Neuronal stem cell (in vitro differentiated cells): ENCODE measurements around the gene PKP4.

ENCODE experiments used
- DNase-seq: peaks from one replicate; pipeline ENCODE4 v3.0.0-alpha.2; 2013; ENCODE audit warnings: low spot score
- H2AFZ ChIP-seq: one replicate; pipeline ENCODE4 v1.6.1; 2013; ENCODE audit warnings: mild to moderate bottlenecking, low read length, inconsistent platforms
- H2AK5ac ChIP-seq: 2 replicates; pipeline ENCODE4 v1.6.1; 2013; ENCODE audit warnings: low read depth, mild to moderate bottlenecking, inconsistent platforms, low read length, moderate library complexity, mixed read lengths
- H2BK120ac ChIP-seq: 2 replicates; pipeline ENCODE4 v1.6.1; 2013; ENCODE audit warnings: low read depth, mild to moderate bottlenecking, inconsistent platforms, low read length, moderate library complexity, mixed read lengths
- H2BK12ac ChIP-seq: one replicate; pipeline ENCODE4 v1.6.1; 2013; ENCODE audit warnings: low read length, inconsistent platforms
- H2BK15ac ChIP-seq: 2 replicates; pipeline ENCODE4 v1.6.1; 2013; ENCODE audit warnings: mild to moderate bottlenecking, low read length, inconsistent platforms, mixed read lengths
- H2BK5ac ChIP-seq: one replicate; pipeline ENCODE4 v1.6.1; 2013; ENCODE audit warnings: inconsistent platforms, mild to moderate bottlenecking, low read length, moderate library complexity
- H3K14ac ChIP-seq: one replicate; pipeline ENCODE4 v1.6.1; 2013; ENCODE audit warnings: low read length, inconsistent platforms
- H3K18ac ChIP-seq: 2 replicates; pipeline ENCODE4 v1.6.1; 2013; ENCODE audit warnings: low read length, inconsistent platforms
- H3K23ac ChIP-seq: 2 replicates; pipeline ENCODE4 v1.6.1; 2013; ENCODE audit warnings: low read depth, mild to moderate bottlenecking, mixed read lengths, low read length, inconsistent platforms; ENCODE audit not compliant: poor library complexity
- H3K27ac ChIP-seq: replicated peaks from 3 replicates; pipeline ENCODE4 v1.5.1; 2013; ENCODE audit warnings: low read length, inconsistent platforms
- H3K27me3 ChIP-seq, 3 experiments: 2 replicates each; pipeline ENCODE4 v1.6.1; 2013; ENCODE audit warnings: low read length in 3 of 3, mild to moderate bottlenecking in 2 of 3, inconsistent platforms in 1 of 3, low read depth in 1 of 3, mixed read lengths in 1 of 3, moderate library complexity in 1 of 3; ENCODE audit not compliant: control insufficient read depth in 3 of 3, insufficient read depth in 3 of 3
- H3K36me3 ChIP-seq, 2 donors: replicated peaks in 1 of 2; 2 replicates each; pipeline ENCODE4 v1.6.1; 2013; ENCODE audit warnings: low read length in 2 of 2; ENCODE audit not compliant: control insufficient read depth in 2 of 2, insufficient read depth in 2 of 2
- H3K4ac ChIP-seq: 2 replicates; pipeline ENCODE4 v1.6.1; 2013; ENCODE audit warnings: inconsistent platforms, mild to moderate bottlenecking, low read length, moderate library complexity
- H3K4me1 ChIP-seq, 2 donors: 1 replicate in 1 of 2; 2 replicates in 1 of 2; pipeline ENCODE4 v1.6.1; 2013; ENCODE audit warnings: low read length in 2 of 2, low read depth in 1 of 2; ENCODE audit not compliant: control insufficient read depth in 2 of 2, insufficient read depth in 1 of 2
- H3K4me2 ChIP-seq: one replicate; pipeline ENCODE4 v1.6.1; 2013; ENCODE audit warnings: mild to moderate bottlenecking, low read length, inconsistent platforms; ENCODE audit not compliant: insufficient read depth, poor library complexity, severe bottlenecking
- H3K4me3 ChIP-seq, 2 donors: 2 replicates each; pipeline ENCODE4 v1.5.1; 2013; ENCODE audit warnings: low read length in 2 of 2, mild to moderate bottlenecking in 2 of 2, inconsistent platforms in 1 of 2, moderate library complexity in 1 of 2
- H3K79me1 ChIP-seq: one replicate; pipeline ENCODE4 v1.6.1; 2013; ENCODE audit warnings: low read depth, mild to moderate bottlenecking, inconsistent platforms, low read length, moderate library complexity
- H3K9ac ChIP-seq: one replicate; pipeline ENCODE4 v1.6.1; 2013; ENCODE audit warnings: mild to moderate bottlenecking, low read depth, low read length, inconsistent platforms; ENCODE audit not compliant: poor library complexity
- H3K9me3 ChIP-seq, 2 donors: replicated peaks in 1 of 2; 2 replicates each; pipeline versions ENCODE3 to v1.6.1; 2013; ENCODE audit warnings: low read length in 2 of 2, mild to moderate bottlenecking in 2 of 2, inconsistent platforms in 1 of 2, low read depth in 1 of 2, mixed read lengths in 1 of 2, moderate library complexity in 1 of 2; ENCODE audit not compliant: control insufficient read depth in 2 of 2, insufficient read depth in 1 of 2
- H4K8ac ChIP-seq: one replicate; pipeline ENCODE4 v1.6.1; 2013; ENCODE audit warnings: low read depth, mild to moderate bottlenecking, inconsistent platforms, low read length, moderate library complexity
- H4K91ac ChIP-seq: one replicate; pipeline ENCODE4 v1.6.1; 2013; ENCODE audit warnings: low read length, low read depth, mild to moderate bottlenecking, inconsistent platforms; ENCODE audit not compliant: poor library complexity
- WGBS, 2 donors: extraction: QIAGEN DNeasy Blood & Tissue Kit; methylation state at CpG; one replicate each; pipeline ENCODE4 v1.1.7; 2013; ENCODE audit warnings: missing lambda C conversion rate in 2 of 2, mixed read lengths in 1 of 2; ENCODE audit not compliant: insufficient read length in 2 of 2, insufficient replicate concordance in 1 of 2; ENCODE audit errors: extremely low coverage in 2 of 2; 5-methylcytosine and 5-hydroxymethylcytosine counted together

Gene PKP4

GRCh38 chr2:158666969-158667368, 210.2 kb downstream of the PKP4 start:
- no peak overlapping the region for H3K4ac ChIP-seq
- no peak overlapping the region for H3K18ac ChIP-seq
- DNase-seq: no peak
- H3K4me2 ChIP-seq: no peak overlapping the region
- H3K27me3 ChIP-seq: no peaks in the 10 kb centered on the region
- peak overlapping the region; percentile 48 for H4K8ac ChIP-seq
- no peak overlapping the region for H2BK15ac ChIP-seq
- H3K27ac ChIP-seq: no peak overlapping the region
- no peak overlapping the region for H3K23ac ChIP-seq
- H4K91ac ChIP-seq: no peak overlapping the region
- WGBS, 2 donors: no CpG with 5 or more reads among the region's 8 CpGs
- peaks cover 41 to 94% of the 10 kb centered on the region in 2 donors for H3K36me3 ChIP-seq
- H2BK5ac ChIP-seq: no peak overlapping the region
- no peak overlapping the region for H2BK12ac ChIP-seq
- no peak overlapping the region for H2AFZ ChIP-seq
- H3K9me3 ChIP-seq: no peaks in the 10 kb centered on the region
- H3K4me3 ChIP-seq: no peak overlapping the region
- peaks cover 0 to 2% of the 10 kb centered on the region in 2 donors for H3K4me1 ChIP-seq
- no peak overlapping the region for H3K14ac ChIP-seq
- H2AK5ac ChIP-seq: no peak overlapping the region
- no peak overlapping the region for H3K9ac ChIP-seq
- H3K79me1 ChIP-seq: no peaks in the 10 kb centered on the region
- no peak overlapping the region for H2BK120ac ChIP-seq

- H3K4ac ChIP-seq: no peak overlapping the region
- H3K4me2 ChIP-seq: no peak overlapping the region
- H2AK5ac ChIP-seq: no peak overlapping the region
- no peak overlapping the region for H3K4me3 ChIP-seq
- no CpG with 5 or more reads among the region's 4 CpGs for WGBS, 2 donors
- no peak overlapping the region for H4K91ac ChIP-seq
- no peak overlapping the region for H3K23ac ChIP-seq
- H2BK15ac ChIP-seq: no peak overlapping the region
- H3K18ac ChIP-seq: no peak overlapping the region
- no peak overlapping the region for H3K9ac ChIP-seq
- H2BK12ac ChIP-seq: no peak overlapping the region
- no peak overlapping the region for H2BK120ac ChIP-seq
- no peak overlapping the region for H3K27ac ChIP-seq
- H4K8ac ChIP-seq: no peak overlapping the region
- H3K4me1 ChIP-seq: peaks cover 0 to 2% of the 10 kb centered on the region in 2 donors
- no peaks in the 10 kb centered on the region for H3K79me1 ChIP-seq
- H3K27me3 ChIP-seq: no peaks in the 10 kb centered on the region
- H3K36me3 ChIP-seq: peaks cover 36 to 88% of the 10 kb centered on the region in 2 donors
- H2AFZ ChIP-seq: no peak overlapping the region
- no peak overlapping the region for H3K14ac ChIP-seq
- no peak overlapping the region for H2BK5ac ChIP-seq
- H3K9me3 ChIP-seq: no peaks in the 10 kb centered on the region
- no peak for DNase-seq
Measured at GRCh38 chr2:158667586-158667985, 210.8 kb downstream of the PKP4 start.

GRCh38 chr2:158668001-158668765, 211.4 kb downstream of the PKP4 start:
- no peak overlapping the region for H2BK5ac ChIP-seq
- WGBS, 2 donors: no CpG with 5 or more reads among the region's 5 CpGs
- H2BK12ac ChIP-seq: no peak overlapping the region
- no peak overlapping the region for H3K27ac ChIP-seq
- no peak overlapping the region for H2AFZ ChIP-seq
- H3K4me3 ChIP-seq: no peak overlapping the region
- H2BK120ac ChIP-seq: no peak overlapping the region
- no peak overlapping the region for H3K14ac ChIP-seq
- no peak overlapping the region for H3K4me2 ChIP-seq
- no peak overlapping the region for H3K18ac ChIP-seq
- no peaks in the 10 kb centered on the region for H3K27me3 ChIP-seq
- H3K36me3 ChIP-seq: peaks cover 34 to 86% of the 10 kb centered on the region in 2 donors
- DNase-seq: no peak
- H3K4ac ChIP-seq: no peak overlapping the region
- no peak overlapping the region for H2BK15ac ChIP-seq
- peaks cover 0 to 2% of the 10 kb centered on the region in 2 donors for H3K4me1 ChIP-seq
- no peak overlapping the region for H4K8ac ChIP-seq
- no peak overlapping the region for H3K9ac ChIP-seq
- H3K23ac ChIP-seq: no peak overlapping the region
- H2AK5ac ChIP-seq: no peak overlapping the region
- no peaks in the 10 kb centered on the region for H3K79me1 ChIP-seq
- H3K9me3 ChIP-seq: no peaks in the 10 kb centered on the region
- H4K91ac ChIP-seq: no peak overlapping the region

- Histone ChIP-seq H2AFZ (no peak overlapping the region), H2BK5ac (no peak overlapping the region), H3K36me3 (peaks cover 27 to 86% of the 10 kb centered on the region in 2 donors), H3K14ac (no peak overlapping the region), H2BK15ac (no peak overlapping the region), H4K8ac (no peak overlapping the region), H2BK120ac (no peak overlapping the region), H3K23ac (no peak overlapping the region), H3K79me1 (no peaks in the 10 kb centered on the region), H3K9me3 (no peaks in the 10 kb centered on the region), H2AK5ac (no peak overlapping the region), H4K91ac (no peak overlapping the region), H3K4me3 (no peak overlapping the region), H3K9ac (no peak overlapping the region), H3K4me2 (no peak overlapping the region), H3K27ac (no peak overlapping the region), H3K4ac (no peak overlapping the region), H2BK12ac (no peak overlapping the region), H3K4me1 (peaks cover 0 to 2% of the 10 kb centered on the region in 2 donors), H3K27me3 (no peaks in the 10 kb centered on the region), H3K18ac (no peak overlapping the region)
- DNase-seq: no peak
- no CpG with 5 or more reads among the region's 3 CpGs for WGBS, 2 donors
Measured at GRCh38 chr2:158670292-158670691, 213.5 kb downstream of the PKP4 start.
